Embryonic facial prominence (tissue), 1 donor: ENCODE measurements around the gene GLI1.
"Not testable (repeated sequence)": the region's sequence is repeated elsewhere in the genome, so short reads cannot be mapped to it uniquely, and the experiment has no call there.

Source experiments
- DNase-seq: peaks from one replicate; pipeline ENCODE4 v3.0.0-alpha.2; 2016; ENCODE audit errors: extremely low spot score

The GLI1 gene

DNA sequence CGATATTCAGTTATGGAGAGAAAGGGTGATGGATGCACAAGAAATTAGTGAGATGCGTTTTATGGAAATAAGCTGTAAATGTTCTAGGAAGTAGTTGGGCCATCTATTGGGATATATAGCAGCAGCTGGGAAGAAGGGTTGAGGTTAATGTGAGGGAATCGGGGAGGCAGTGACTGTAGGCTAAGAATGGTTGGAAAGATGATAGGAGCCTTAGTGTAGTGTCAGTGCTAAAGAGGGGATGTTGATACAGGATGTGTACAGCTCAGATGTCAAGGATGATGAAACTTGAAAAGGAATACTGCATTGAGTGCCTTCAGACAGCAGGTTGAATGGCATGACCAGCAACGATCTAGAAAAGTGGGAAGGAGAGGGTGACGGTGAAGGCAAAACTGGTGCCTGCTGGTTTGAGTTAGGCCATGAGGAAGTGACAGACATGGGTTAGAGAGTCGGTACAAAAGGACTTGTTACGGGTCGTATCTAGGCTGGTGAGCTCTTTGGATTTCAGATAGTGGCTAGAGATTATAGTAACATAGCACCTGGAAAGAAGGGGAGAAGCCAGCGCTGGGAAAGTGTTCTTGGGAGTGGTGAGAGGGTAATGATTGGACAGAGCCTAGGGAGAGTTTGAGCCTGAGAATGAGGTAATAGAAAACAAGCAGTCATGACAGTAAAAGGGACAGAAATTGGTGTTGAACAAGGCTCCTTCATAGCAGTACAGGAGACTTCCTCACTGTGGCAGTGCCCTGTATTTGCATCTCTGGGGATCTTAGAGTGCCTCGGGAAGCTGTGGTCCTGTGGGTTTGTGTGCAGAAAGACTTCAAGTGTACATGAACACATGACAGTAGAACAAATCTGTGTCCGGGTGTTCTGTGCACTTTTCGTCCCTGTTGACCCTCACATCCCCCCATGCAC lies 37.9 kb downstream of the GLI1 start:
- DNase-seq = no peak

DNA sequence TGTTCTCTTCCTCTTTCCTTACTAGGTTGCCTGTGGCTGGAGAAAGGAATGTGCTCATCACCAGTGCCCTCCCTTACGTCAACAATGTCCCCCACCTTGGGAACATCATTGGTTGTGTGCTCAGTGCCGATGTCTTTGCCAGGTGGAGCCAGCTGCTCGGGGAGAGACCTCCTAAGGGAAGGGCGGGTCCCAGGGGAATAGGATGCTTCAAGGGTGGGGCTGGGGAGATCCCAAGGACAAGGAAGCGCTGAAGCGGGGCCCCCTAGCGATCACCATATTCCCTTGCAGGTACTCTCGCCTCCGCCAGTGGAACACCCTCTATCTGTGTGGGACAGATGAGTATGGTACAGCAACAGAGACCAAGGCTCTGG lies 38.5 kb downstream of the GLI1 start:
- no peak for DNase-seq

- no peak for DNase-seq
Measured at GRCh38 chr12:57498571-57498970, 39.0 kb downstream of the GLI1 start.

GRCh38 chr12:57500213-57500612 lies 40.6 kb downstream of the GLI1 start:
- DNase-seq = no peak

DNA sequence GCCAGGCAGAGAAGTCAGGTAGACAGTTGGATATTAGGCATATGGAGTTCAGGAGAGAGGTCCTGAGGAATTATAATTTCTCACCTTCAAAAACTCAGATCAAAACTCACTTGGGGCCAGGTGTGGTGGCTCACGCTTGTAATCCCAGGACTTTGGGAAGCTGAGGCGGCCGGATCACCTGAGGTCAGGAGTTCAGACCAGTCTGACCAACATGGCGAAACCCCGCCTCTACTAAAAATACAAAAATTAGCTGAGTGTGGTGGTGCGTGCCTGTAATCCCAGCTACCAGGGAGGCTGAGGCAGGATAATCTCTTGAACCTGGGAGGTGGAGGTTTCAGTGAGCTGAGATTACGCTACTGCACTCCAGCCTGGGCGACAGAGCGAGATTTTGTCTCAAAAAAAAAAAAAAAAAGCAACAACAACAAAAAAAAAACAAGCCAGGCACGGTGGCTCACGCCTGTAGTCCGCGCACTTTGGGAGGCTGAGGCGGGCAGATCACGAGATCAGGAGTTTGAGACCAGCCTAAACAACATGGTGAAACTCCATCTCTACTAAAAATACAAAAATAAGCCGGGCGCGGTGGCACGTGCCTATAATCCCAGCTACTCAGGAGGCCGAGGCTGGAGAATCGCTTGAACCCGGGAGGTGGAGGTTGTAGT lies 42.9 kb downstream of the GLI1 start:
- DNase-seq = not testable (repeated sequence)

GRCh38 chr12:57506541-57506940 lies 47.0 kb downstream of the GLI1 start:
- not testable (repeated sequence) for DNase-seq

GRCh38 chr12:57507796-57508195 lies 48.2 kb downstream of the GLI1 start:
- not testable (repeated sequence) for DNase-seq

DNA sequence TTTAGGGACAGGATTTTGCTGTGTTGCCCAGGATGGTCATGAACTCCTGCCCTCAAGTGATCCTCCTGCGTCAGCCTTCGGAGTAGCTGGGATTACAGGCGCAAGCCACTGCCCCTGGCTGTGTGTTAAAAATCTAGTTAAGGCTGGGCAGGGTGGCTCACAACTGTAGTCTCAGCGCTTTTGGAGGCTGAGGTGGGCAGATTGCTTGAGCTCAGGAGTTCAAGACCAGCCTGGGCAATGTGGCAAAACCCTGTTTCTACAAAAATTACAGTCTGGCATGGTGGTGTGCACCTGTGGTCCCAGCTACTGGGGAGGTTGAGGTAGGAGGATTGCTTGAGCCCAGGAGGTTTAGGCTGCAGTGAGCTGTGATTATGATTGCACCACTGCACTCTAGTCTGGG lies 51.6 kb downstream of the GLI1 start:
- DNase-seq = no peak

DNA sequence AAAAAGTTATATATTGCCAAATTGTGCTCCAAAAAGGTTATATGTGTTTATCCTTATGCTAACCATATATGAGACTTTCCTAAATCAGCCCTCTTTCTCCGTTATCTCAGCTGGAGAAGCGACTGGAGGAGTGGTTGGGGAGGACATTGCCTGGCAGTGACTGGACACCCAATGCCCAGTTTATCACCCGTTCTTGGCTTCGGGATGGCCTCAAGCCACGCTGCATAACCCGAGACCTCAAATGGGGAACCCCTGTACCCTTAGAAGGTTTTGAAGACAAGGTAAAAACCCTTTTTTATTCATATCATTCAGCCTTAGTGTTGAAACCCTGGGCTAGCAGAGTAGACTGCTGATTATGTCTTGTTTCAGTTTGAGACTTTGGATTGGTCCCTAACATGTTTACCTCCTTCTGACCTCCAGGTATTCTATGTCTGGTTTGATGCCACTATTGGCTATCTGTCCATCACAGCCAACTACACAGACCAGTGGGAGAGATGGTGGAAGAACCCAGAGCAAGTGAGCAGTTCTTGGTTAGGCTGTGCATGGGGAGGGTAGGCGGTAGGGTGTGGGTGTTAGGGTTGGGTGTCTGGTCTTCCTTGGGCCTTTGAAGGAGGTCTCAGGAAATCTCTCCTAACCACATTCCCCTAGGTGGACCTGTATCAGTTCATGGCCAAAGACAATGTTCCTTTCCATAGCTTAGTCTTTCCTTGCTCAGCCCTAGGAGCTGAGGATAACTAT lies 52.2 kb downstream of the GLI1 start:
- DNase-seq = no peak

GRCh38 chr12:57512665-57513064 lies 53.1 kb downstream of the GLI1 start:
- DNase-seq = no peak

DNA sequence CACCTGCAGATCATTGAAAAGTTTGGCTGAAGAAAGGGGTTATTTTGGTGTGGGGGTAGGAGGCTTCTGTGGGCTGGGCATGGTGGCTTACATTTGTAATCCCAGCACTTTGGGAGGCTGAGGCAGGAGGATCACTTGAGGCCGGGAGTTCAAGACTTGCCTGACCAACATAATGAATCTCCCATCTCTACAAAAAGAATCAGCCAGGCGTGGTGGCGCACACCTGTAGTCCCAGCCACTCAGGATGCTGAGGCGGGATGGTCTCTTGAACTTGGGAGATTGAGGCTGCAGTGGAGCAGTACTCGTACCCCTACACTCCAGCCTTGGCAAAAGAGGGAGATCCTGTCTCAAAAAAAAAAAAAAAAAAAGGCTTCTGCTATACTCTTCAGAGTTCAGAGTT lies 53.7 kb downstream of the GLI1 start:
- DNase-seq = no peak

DNA sequence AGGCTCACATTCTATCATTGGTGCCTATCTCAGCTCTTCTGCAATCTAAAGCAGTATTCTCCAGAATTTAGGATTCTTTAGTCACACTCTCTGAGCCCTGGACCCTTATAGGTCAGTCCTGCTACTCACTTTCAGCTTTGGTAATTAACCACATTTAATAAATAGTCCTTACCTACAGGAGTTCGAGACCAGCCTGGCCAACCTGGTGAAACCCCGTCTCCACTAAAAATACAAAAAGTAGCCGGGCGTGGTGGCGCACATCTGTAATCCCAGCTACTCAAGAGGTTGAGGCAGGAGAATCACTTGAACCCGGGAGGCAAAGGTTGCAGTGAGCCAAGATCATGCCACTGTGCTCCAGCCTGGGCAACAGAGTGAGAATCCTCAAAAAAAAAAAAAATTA lies 54.1 kb downstream of the GLI1 start:
- not testable (repeated sequence) for DNase-seq

DNA sequence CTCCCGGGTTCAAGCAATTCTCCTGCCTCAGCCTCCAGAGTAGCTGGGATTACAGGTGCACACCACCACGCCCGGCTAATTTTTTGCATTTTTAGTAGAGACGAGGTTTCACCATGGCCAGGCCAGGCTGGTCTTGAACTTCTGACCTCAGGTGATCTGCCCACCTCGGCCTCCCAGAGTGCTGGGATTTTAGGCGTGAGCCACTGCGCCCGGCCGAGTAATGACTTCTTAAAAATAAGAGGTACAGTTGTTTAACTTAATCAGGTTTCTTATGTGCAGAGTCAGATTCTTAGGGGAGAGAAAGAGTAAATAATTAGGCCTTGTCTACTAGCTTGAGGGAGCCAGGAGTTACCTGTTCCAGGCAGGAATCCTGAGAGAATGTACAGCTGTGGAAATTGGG lies 54.7 kb downstream of the GLI1 start:
- DNase-seq = not testable (repeated sequence)

- no peak for DNase-seq
Measured at GRCh38 chr12:57514720-57515407, 55.3 kb downstream of the GLI1 start.

GRCh38 chr12:57515408-57515933 lies 55.9 kb downstream of the GLI1 start:
- no peak for DNase-seq

- DNase-seq = no peak
Measured at GRCh38 chr12:57515934-57516541, 56.5 kb downstream of the GLI1 start.

- no peak for DNase-seq
Measured at GRCh38 chr12:57516617-57517153, 57.1 kb downstream of the GLI1 start.

GRCh38 chr12:57517187-57517586 lies 57.6 kb downstream of the GLI1 start:
- DNase-seq = no peak

DNA sequence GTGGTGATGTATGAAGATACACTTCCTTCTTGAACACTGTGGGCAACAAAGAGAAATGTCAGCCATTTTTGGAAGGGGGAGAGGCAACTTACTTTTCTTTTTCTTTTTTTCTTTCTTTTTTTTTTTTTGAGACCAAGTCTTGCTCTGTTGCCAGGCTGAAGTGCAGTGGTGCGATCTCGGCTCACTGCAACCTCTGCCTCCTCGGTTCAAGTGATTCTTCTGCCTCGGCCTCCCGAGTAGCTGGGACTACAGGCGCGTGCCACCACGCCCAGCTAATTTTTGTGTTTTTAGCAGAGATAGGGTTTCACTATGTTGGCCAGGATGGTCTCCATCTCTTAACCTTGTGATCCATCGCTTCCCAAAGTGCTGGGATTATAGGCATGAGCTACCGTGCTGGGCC lies 58.1 kb downstream of the GLI1 start:
- not testable (repeated sequence) for DNase-seq

GRCh38 chr12:57518176-57518919 lies 58.8 kb downstream of the GLI1 start:
- DNase-seq = no peak
